HEK293 (cell line): ENCODE measurements around the gene STPG2.

Experiments used
- CTCF ChIA-PET: fragments of 350-600 bp; formaldehyde crosslinking; extraction: SDS; loops from one replicate; lab custom pipeline; 2021; ENCODE audit warnings: antibody characterized with exemption; lab: Yijun Ruan, JAX
- POLR2A ChIA-PET: fragments of 300-600 bp; formaldehyde crosslinking; extraction: SDS; loops from one replicate; lab custom pipeline; 2020; ENCODE audit warnings: antibody characterized with exemption, inconsistent platforms; lab: Yijun Ruan, JAX
- H3K27ac ChIP-seq: fragments of 200-500 bp; sonication (Bioruptor generic); 2 replicates; pipeline ENCODE4 v1.5.1; 2014; ENCODE audit warnings: low read depth, low read length, control low read depth, inconsistent platforms; ENCODE audit errors: extremely low read depth
- H3K36me3 ChIP-seq, 2 experiments: fragments of 200-500 bp in 1 of 2; sonication (Bioruptor generic) in 1 of 2; 1 replicate in 1 of 2; 2 replicates in 1 of 2; pipeline ENCODE4 v1.5.1; 2014 to 2017; ENCODE audit warnings: inconsistent platforms in 2 of 2, low read length in 2 of 2; ENCODE audit not compliant: control insufficient read depth in 2 of 2, insufficient read depth in 1 of 2
- H3K4me1 ChIP-seq: fragments of 200-500 bp; sonication (Bioruptor generic); 2 replicates; pipeline ENCODE4 v1.5.1; 2014; ENCODE audit warnings: mild to moderate bottlenecking, low read length, inconsistent platforms; ENCODE audit not compliant: control insufficient read depth, insufficient read depth
- H3K4me3 ChIP-seq: 2 replicates; pipeline ENCODE4 v1.5.1; 2011; ENCODE audit warnings: low read depth, mild to moderate bottlenecking, control low read depth, low read length, moderate library complexity
- H3K9me3 ChIP-seq: fragments of 200-500 bp; sonication (Bioruptor generic); 2 replicates; pipeline ENCODE4 v1.5.1; 2014; ENCODE audit warnings: low read depth, low read length, inconsistent platforms; ENCODE audit not compliant: control insufficient read depth, insufficient read depth
- CTCF ChIP-seq: fragments of 450-650 bp; formaldehyde crosslinking; IDR thresholded peaks from 2 replicates; pipeline ENCODE4 v1.5.1; 2016; ENCODE audit warnings: missing biosample characterization, missing genetic modification characterization
- FEZF1 ChIP-seq: fragments of 450-650 bp; formaldehyde crosslinking; IDR thresholded peaks from 2 replicates; pipeline ENCODE4 v1.5.1; 2016; ENCODE audit warnings: missing biosample characterization, missing genetic modification characterization
- IKZF3 ChIP-seq: fragments of 450-650 bp; IDR thresholded peaks from 2 replicates; pipeline ENCODE4 v1.5.0; 2018; ENCODE audit warnings: missing biosample characterization, mild to moderate bottlenecking, missing genetic modification characterization, moderate library complexity
- KLF9 ChIP-seq: fragments of 450-650 bp; formaldehyde crosslinking; IDR thresholded peaks from 2 replicates; pipeline ENCODE4 v1.5.1; 2016; ENCODE audit warnings: missing biosample characterization, missing genetic modification characterization, low read depth
- MEIS1 ChIP-seq: sonication (generic); formaldehyde crosslinking; IDR thresholded peaks from 2 replicates; pipeline ENCODE4 v1.8.1; 2022; ENCODE audit warnings: missing genetic modification reagents, mild to moderate bottlenecking, borderline replicate concordance
- SETDB1 ChIP-seq: IDR thresholded peaks from one replicate; pipeline ENCODE4 v1.6.1; 2017; ENCODE audit warnings: mild to moderate bottlenecking, low read length, moderate library complexity, mixed read lengths; ENCODE audit not compliant: insufficient read length
- SP3 ChIP-seq: fragments of 450-650 bp; formaldehyde crosslinking; IDR thresholded peaks from 2 replicates; pipeline ENCODE4 v1.5.1; 2016; ENCODE audit warnings: missing biosample characterization, missing genetic modification characterization
- SP7 ChIP-seq: fragments of 450-650 bp; formaldehyde crosslinking; IDR thresholded peaks from 2 replicates; pipeline ENCODE4 v1.5.1; 2016; ENCODE audit warnings: missing biosample characterization, missing genetic modification characterization
- ZNF114 ChIP-seq: fragments of 450-650 bp; formaldehyde crosslinking; IDR thresholded peaks from 2 replicates; pipeline ENCODE4 v1.5.0; 2017; ENCODE audit warnings: missing biosample characterization, missing genetic modification characterization
- ZNF157 ChIP-seq: fragments of 450-650 bp; formaldehyde crosslinking; IDR thresholded peaks from 2 replicates; pipeline ENCODE4 v1.5.1; 2016; ENCODE audit warnings: missing biosample characterization, missing genetic modification characterization
- ZNF175 ChIP-seq: fragments of 450-650 bp; formaldehyde crosslinking; IDR thresholded peaks from 2 replicates; pipeline ENCODE4 v1.5.1; 2016; ENCODE audit warnings: missing biosample characterization, missing genetic modification characterization
- ZNF19 ChIP-seq: fragments of 450-650 bp; formaldehyde crosslinking; IDR thresholded peaks from 2 replicates; pipeline ENCODE4; 2016; ENCODE audit warnings: missing biosample characterization, missing genetic modification characterization, low read depth
- ZNF280C ChIP-seq: fragments of 450-650 bp; formaldehyde crosslinking; IDR thresholded peaks from 2 replicates; pipeline ENCODE4 v1.5.1; 2016; ENCODE audit warnings: missing biosample characterization, missing genetic modification characterization
- ZNF311 ChIP-seq: fragments of 450-650 bp; formaldehyde crosslinking; IDR thresholded peaks from 2 replicates; pipeline ENCODE4 v1.5.1; 2017; ENCODE audit warnings: missing biosample characterization, missing genetic modification characterization, borderline replicate concordance
- ZNF366 ChIP-seq: fragments of 450-650 bp; formaldehyde crosslinking; conservative IDR thresholded peaks from 2 replicates; pipeline ENCODE4 v1.5.1; 2016; ENCODE audit warnings: missing biosample characterization, missing genetic modification characterization
- ZNF394 ChIP-seq: fragments of 450-650 bp; formaldehyde crosslinking; IDR thresholded peaks from 2 replicates; pipeline ENCODE4 v1.5.1; 2016; ENCODE audit warnings: missing biosample characterization, missing genetic modification characterization, mild to moderate bottlenecking, moderate library complexity, borderline replicate concordance
- ZNF48 ChIP-seq: fragments of 450-650 bp; formaldehyde crosslinking; IDR thresholded peaks from 2 replicates; pipeline ENCODE4 v1.5.1; 2016; ENCODE audit warnings: missing biosample characterization, missing genetic modification characterization
- ZNF510 ChIP-seq: fragments of 450-650 bp; formaldehyde crosslinking; IDR thresholded peaks from 2 replicates; pipeline ENCODE4 v1.5.1; 2018; ENCODE audit warnings: mild to moderate bottlenecking, missing genetic modification characterization, missing biosample characterization; ENCODE audit not compliant: insufficient replicate concordance
- ZNF624 ChIP-seq: fragments of 450-650 bp; formaldehyde crosslinking; IDR thresholded peaks from 2 replicates; pipeline ENCODE4 v1.5.1; 2017; ENCODE audit warnings: missing biosample characterization, missing genetic modification characterization
- ZNF777 ChIP-seq: fragments of 450-650 bp; formaldehyde crosslinking; IDR thresholded peaks from 2 replicates; pipeline ENCODE4 v1.5.1; 2017; ENCODE audit warnings: missing biosample characterization, missing genetic modification characterization, borderline replicate concordance
- ZSCAN16 ChIP-seq: fragments of 450-650 bp; formaldehyde crosslinking; IDR thresholded peaks from 2 replicates; pipeline ENCODE4 v1.5.1; 2016; ENCODE audit warnings: missing biosample characterization, missing genetic modification characterization
- ZXDB ChIP-seq: fragments of 450-650 bp; formaldehyde crosslinking; IDR thresholded peaks from 2 replicates; pipeline ENCODE4 v1.5.1; 2016; ENCODE audit warnings: missing biosample characterization, missing genetic modification characterization
- TF ChIP-seq, protein P1 (sequence below): fragments of 450-650 bp; formaldehyde crosslinking; IDR thresholded peaks from 2 replicates; pipeline ENCODE4 v1.5.1; 2017; ENCODE audit warnings: missing biosample characterization, missing genetic modification characterization
- TF ChIP-seq, protein P2 (sequence below): fragments of 450-650 bp; formaldehyde crosslinking; IDR thresholded peaks from 2 replicates; pipeline ENCODE4 v1.5.1; 2016; ENCODE audit warnings: missing biosample characterization, missing genetic modification characterization
- TF ChIP-seq, protein P3 (sequence below): fragments of 450-650 bp; formaldehyde crosslinking; IDR thresholded peaks from 2 replicates; pipeline ENCODE4 v1.5.1; 2016; ENCODE audit warnings: missing biosample characterization, missing genetic modification characterization
- TF ChIP-seq, protein P4 (sequence below): sonication (generic); formaldehyde crosslinking; IDR thresholded peaks from 2 replicates; pipeline ENCODE4 v1.8.1; 2022; ENCODE audit warnings: mild to moderate bottlenecking, moderate library complexity, missing genetic modification reagents

STPG2 gene

DNA sequence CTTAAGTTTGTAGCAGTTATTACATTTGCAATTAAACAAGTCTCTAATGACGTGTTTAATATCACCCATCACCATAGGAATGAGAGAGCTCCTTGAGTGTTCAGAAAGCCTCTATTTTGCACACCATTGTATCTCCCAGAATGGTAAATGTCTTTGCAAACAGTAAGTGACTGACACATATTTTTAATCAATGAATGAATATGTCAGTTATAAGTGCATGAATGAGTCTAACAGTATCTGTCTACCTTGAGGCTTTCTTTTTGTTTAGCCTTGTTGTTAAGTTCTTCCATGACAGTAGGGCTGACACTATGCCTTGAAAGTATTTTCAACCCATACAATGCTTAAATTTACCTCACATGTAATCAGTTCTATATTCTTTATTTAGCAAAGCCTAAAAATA, 292.2 kb downstream of the STPG2 start:
- POLR2A ChIA-PET: no interaction called here
- H3K4me3 ChIP-seq: no peak overlapping the region
- TF ChIP-seq MEIS1 (CRISPR knock-in tag): no peak
- TF ChIP-seq ZNF311: no peak
- no peak for TF ChIP-seq ZNF366 (tag by site-specific recombination)
- TF ChIP-seq ZNF394 (tag by site-specific recombination): no peak
- no peak for TF ChIP-seq SP7
- no peak for TF ChIP-seq ZNF48
- no peak for TF ChIP-seq ZNF114 (tag by site-specific recombination)
- TF ChIP-seq ZNF624: no peak
- TF ChIP-seq, protein P1, sequence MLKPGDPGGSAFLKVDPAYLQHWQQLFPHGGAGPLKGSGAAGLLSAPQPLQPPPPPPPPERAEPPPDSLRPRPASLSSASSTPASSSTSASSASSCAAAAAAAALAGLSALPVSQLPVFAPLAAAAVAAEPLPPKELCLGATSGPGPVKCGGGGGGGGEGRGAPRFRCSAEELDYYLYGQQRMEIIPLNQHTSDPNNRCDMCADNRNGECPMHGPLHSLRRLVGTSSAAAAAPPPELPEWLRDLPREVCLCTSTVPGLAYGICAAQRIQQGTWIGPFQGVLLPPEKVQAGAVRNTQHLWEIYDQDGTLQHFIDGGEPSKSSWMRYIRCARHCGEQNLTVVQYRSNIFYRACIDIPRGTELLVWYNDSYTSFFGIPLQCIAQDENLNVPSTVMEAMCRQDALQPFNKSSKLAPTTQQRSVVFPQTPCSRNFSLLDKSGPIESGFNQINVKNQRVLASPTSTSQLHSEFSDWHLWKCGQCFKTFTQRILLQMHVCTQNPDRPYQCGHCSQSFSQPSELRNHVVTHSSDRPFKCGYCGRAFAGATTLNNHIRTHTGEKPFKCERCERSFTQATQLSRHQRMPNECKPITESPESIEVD: no peak
- no peak for TF ChIP-seq FEZF1 (tag by site-specific recombination)
- no peak for TF ChIP-seq IKZF3
- no peak for TF ChIP-seq SP3 (tag by site-specific recombination)
- TF ChIP-seq SETDB1: no peak
- TF ChIP-seq ZSCAN16 (tag by site-specific recombination): no peak
- no peak for TF ChIP-seq ZXDB (tag by site-specific recombination)
- no peak for TF ChIP-seq ZNF777 (tag by site-specific recombination)
- TF ChIP-seq, protein P2, sequence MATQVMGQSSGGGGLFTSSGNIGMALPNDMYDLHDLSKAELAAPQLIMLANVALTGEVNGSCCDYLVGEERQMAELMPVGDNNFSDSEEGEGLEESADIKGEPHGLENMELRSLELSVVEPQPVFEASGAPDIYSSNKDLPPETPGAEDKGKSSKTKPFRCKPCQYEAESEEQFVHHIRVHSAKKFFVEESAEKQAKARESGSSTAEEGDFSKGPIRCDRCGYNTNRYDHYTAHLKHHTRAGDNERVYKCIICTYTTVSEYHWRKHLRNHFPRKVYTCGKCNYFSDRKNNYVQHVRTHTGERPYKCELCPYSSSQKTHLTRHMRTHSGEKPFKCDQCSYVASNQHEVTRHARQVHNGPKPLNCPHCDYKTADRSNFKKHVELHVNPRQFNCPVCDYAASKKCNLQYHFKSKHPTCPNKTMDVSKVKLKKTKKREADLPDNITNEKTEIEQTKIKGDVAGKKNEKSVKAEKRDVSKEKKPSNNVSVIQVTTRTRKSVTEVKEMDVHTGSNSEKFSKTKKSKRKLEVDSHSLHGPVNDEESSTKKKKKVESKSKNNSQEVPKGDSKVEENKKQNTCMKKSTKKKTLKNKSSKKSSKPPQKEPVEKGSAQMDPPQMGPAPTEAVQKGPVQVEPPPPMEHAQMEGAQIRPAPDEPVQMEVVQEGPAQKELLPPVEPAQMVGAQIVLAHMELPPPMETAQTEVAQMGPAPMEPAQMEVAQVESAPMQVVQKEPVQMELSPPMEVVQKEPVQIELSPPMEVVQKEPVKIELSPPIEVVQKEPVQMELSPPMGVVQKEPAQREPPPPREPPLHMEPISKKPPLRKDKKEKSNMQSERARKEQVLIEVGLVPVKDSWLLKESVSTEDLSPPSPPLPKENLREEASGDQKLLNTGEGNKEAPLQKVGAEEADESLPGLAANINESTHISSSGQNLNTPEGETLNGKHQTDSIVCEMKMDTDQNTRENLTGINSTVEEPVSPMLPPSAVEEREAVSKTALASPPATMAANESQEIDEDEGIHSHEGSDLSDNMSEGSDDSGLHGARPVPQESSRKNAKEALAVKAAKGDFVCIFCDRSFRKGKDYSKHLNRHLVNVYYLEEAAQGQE (tag by site-specific recombination): no peak
- no peak for TF ChIP-seq ZNF157 (tag by site-specific recombination)
- TF ChIP-seq ZNF19 (tag by site-specific recombination): no peak
- CTCF ChIA-PET: no interaction called here
- H3K36me3 ChIP-seq: no peaks in the 10 kb centered on the region
- no peaks in the 10 kb centered on the region for H3K9me3 ChIP-seq
- H3K27ac ChIP-seq: no peak overlapping the region
- H3K4me1 ChIP-seq: no peaks in the 10 kb centered on the region

- POLR2A ChIA-PET: no interaction called here
- Histone ChIP-seq H3K4me1 (no peaks in the 10 kb centered on the region), H3K4me3 (no peak overlapping the region), H3K27ac (no peak overlapping the region), H3K36me3 (no peaks in the 10 kb centered on the region), H3K9me3 (no peaks in the 10 kb centered on the region)
- CTCF ChIA-PET: no interaction called here
- TF ChIP-seq, protein P3, sequence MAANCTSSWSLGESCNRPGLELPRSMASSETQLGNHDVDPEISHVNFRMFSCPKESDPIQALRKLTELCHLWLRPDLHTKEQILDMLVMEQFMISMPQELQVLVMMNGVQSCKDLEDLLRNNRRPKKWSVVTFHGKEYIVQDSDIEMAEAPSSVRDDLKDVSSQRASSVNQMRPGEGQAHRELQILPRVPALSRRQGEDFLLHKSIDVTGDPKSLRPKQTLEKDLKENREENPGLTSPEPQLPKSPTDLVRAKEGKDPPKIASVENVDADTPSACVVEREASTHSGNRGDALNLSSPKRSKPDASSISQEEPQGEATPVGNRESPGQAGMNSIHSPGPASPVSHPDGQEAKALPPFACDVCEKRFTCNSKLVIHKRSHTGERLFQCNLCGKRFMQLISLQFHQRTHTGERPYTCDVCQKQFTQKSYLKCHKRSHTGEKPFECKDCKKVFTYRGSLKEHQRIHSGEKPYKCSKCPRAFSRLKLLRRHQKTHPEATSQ: no peak
- no peak for TF ChIP-seq ZNF510 (tag by site-specific recombination)
- TF ChIP-seq ZNF280C: no peak
- no peak for TF ChIP-seq CTCF (tag by site-specific recombination)
- TF ChIP-seq ZNF175 (tag by site-specific recombination): no peak
- TF ChIP-seq, protein P4, sequence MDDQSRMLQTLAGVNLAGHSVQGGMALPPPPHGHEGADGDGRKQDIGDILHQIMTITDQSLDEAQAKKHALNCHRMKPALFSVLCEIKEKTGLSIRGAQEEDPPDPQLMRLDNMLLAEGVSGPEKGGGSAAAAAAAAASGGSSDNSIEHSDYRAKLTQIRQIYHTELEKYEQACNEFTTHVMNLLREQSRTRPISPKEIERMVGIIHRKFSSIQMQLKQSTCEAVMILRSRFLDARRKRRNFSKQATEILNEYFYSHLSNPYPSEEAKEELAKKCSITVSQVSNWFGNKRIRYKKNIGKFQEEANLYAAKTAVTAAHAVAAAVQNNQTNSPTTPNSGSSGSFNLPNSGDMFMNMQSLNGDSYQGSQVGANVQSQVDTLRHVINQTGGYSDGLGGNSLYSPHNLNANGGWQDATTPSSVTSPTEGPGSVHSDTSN (CRISPR knock-in tag): no peak
- TF ChIP-seq KLF9 (tag by site-specific recombination): no peak
These were observed 297.5 kb downstream of the STPG2 start for GRCh38 chr4:97845758-97846157.
